Hepatic stellate cell (primary cell): ENCODE measurements around the gene AURKA.
A peak's percentile ranks its signal among the peaks of the same experiment; 100 is the strongest.
"Not testable (repeated sequence)": the region's sequence is repeated elsewhere in the genome, so short reads cannot be mapped to it uniquely, and the experiment has no call there.

Experiments used
- DNase-seq: peaks from one replicate; pipeline ENCODE4 v3.0.0; 2011; ENCODE audit warnings: low spot score

The AURKA gene

DNA sequence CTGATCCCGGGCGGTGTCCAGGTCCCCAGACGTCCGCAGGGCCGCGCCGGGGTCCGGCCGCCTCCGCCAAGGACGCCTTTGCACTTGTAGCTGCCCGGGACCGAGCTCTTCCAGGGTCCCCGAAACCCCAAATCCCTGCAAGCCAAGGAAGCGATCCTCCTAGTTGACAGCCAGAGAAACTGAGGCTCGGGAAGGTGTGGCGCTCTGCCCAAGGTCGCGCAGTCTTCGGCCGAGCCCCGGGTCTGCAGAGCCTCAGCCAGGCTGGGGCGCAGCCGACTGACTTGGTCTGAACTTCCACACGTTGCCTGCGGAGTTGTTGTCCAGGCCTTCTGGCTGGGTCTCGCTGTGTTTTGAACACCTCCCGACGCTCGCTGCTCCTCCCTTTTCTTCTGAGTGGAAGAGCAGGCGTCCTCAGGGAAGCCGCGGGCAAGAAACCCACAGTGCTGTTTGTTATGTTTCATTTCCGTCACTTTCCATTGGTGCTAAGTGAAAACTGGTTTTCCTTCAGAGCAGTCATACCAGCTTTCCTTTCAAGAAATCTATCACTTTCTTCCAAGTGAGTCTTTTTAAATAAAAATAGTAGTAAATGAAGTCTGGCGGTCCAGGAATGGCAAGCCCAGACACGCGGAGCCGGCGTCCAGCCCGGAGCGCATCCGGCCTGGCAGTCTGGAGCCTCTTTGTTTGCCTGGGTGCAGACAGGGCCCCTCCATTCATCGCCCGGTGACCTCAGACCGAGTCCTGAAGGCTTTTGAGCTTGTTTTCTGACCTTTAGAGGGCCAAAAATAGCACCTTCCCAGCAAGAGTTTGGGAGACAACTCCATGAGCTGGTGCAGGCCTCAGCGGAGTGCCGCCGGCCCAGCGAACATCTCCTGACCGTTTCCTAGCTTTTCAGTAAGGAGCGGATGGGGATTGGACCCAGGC is 32.5 kb downstream of the AURKA start:
- peak; percentile 67 for DNase-seq

GRCh38 chr20:56358600-56359211 is 33.3 kb downstream of the AURKA start, which contains the start of gene FAM210B:
Gene FAM210B (plus strand): TSS chr20:56358974. CDS start chr20:56359006, 32 bp downstream.
- peak; percentile 93 for DNase-seq

- no peak for DNase-seq
These were observed 33.9 kb downstream of the AURKA start for GRCh38 chr20:56358070-56358469.

DNA sequence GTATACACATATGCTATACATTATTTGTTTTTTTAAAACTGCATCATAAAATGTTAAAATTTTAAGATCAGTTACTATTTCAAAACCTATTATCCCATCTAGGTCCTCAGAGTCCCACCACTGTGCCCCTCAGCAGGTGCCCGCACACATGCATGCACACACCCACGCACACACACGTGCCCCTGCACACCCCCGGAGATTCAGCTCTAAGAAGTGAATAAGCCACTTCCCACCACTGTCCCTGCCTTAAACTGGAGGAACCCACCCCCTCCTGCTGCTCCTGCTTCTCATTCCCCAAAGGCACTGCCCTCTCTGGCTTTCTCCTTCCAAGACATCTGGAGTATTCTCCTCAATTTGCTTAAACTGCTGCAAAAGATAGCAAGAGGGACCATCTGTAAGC is 38.7 kb downstream of the AURKA start:
- DNase-seq = no peak

GRCh38 chr20:56352345-56353055 is 39.5 kb downstream of the AURKA start:
- no peak for DNase-seq

GRCh38 chr20:56350842-56351241 is 41.2 kb downstream of the AURKA start:
- no peak for DNase-seq

DNA sequence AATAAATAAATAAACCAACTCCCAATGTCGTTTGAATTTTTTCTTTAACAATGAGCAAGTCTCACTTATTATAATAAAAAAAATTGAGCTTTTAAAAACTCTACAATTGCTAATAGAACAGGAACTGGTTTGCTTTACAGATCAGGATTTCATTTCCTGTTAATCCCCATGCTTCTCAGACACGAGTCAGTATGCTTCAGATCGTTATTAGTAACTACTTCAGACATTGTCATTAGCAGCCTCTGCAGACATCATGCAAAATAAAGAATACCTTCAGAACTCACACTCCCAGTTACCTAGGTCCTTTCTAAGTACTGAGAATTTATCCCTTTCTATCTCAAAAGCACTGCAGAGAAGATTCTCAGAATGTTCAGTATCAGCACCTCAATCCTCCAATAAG is 43.3 kb downstream of the AURKA start:
- no peak for DNase-seq

DNA sequence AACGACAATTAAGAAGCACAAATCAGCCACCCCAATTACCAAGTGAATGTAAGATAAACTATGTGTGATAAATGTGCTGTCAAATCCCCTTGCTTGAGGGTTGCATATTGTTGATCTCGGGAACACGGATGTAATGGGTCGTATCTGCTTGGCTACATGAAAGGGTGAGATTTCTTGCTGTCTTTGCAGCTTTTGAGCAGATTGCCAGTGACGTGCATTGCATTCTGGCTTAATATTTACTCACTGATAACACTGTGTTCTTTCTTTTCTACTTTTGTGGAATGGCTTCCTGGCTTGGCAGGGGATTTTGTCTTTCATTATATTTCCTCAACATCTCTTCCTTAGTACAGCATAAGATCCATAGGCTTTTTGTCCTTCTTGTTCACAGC is 43.7 kb downstream of the AURKA start:
- no peak for DNase-seq

DNA sequence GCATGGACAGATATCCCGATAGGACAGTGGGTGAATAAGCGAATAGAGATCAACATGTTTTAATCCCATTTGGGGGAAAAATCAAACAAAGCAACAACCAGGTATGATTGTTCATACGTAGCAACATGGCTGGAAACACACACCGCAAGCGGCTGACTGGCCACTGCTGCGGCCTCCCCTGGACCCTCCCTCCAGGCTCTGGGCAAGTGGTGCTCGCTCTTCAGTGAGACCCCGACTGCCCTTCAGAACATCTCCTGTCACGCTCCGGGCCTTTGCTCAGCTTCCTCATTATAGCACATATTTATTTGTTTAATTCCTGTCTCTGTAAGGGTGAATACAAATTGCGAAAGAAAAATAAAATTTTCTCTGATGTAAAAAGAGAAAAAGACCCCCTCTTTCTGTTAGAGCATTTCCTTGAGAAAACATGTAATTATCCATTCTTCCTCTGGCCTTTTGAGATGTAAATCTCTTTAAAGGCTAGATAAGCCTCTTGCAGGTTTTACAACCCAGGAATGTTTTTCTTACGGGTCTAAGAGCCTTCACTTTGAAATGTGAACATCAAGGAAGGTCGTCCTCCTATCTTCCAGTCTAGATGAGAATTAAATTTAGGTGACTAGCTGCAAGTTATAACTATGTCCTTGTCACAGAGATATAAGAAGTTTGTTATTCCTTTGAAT is 44.2 kb downstream of the AURKA start:
- DNase-seq = no peak

- no peak for DNase-seq
These were observed 46.1 kb downstream of the AURKA start for GRCh38 chr20:56345911-56346310.

- peak; percentile 59 for DNase-seq
These were observed 48.1 kb downstream of the AURKA start for GRCh38 chr20:56343861-56344381.

- no peak for DNase-seq
These were observed 49.2 kb downstream of the AURKA start for GRCh38 chr20:56342783-56343182.

- DNase-seq = not testable (repeated sequence)
These were observed 55.3 kb downstream of the AURKA start for GRCh38 chr20:56336709-56337108.

GRCh38 chr20:56328861-56329260 is 63.2 kb downstream of the AURKA start:
- no peak for DNase-seq

DNA sequence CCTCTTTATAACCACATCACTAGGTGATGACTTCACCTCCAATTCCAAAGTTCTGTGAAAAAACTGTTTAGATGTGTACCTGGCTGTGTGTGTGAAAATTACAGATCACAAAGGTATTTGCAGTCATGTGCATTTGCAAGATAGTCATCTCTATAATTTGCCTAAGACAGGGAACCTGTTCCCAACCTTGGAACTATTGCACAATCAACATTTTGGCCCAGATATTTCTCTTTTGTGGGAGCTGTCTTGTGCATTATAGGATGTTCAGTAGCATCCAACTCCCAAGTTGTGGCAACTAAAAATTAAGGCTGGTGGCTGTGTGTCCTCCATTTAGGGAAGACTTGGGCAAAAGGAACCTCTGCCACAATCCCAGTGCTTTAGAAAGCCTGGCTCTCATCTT is 67.2 kb downstream of the AURKA start:
- no peak for DNase-seq

DNA sequence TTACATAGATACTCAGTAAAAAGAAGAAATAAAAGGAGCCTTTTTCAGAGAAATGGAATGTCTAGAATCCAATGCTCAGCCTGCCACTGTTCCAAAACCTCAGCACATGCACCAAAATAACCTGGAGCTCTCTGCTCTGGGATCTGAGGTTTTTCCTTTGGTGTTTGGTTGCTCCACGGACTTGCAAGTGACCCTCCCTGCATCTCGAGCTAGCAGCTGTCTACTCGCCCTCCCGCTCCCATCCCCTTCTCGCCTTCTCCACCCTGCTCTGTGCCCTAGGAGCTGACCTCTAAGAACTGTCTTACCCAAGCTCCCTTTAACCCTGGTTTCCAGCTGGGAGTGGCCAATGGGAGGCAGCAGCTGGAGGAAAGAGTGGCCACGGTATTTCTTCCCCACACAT is 68.4 kb downstream of the AURKA start:
- DNase-seq = no peak

GRCh38 chr20:56323206-56323605 is 68.8 kb downstream of the AURKA start:
- no peak for DNase-seq

GRCh38 chr20:56322681-56323080 is 69.3 kb downstream of the AURKA start:
- no peak for DNase-seq
